H1 (cell line): ENCODE results near the gene PRKN. TPM values are rescaled to one million over a fixed set of nuclear protein-coding genes. Genes with fewer than 3 reads are reported as not detected.

Experiments used
- CTCF ChIA-PET: fragments of 300-600 bp; sonication (Branson Sonifier 250); formaldehyde crosslinking; loops from one replicate; lab custom pipeline; 2021; ENCODE audit not compliant: partially characterized antibody; lab: Charles Lee
- POLR2A ChIA-PET: fragments of 300-600 bp; sonication (Branson Sonifier 250); formaldehyde crosslinking; loops from one replicate; lab custom pipeline; 2021; ENCODE audit warnings: inconsistent platforms; ENCODE audit not compliant: partially characterized antibody; lab: Charles Lee
- DNase-seq, 2 experiments: peaks; one replicate each; pipeline versions ENCODE4 v3.0.0 to v3.0.0-alpha.2; 2010 to 2022; ENCODE audit warnings: low spot score in 2 of 2, low read depth in 1 of 2, mixed read lengths in 1 of 2
- FAIRE-seq: peaks from 2 replicates; lab custom pipeline; 2011; peaks lifted over from hg19 to GRCh38; lab: Jason Lieb, UNC
- H2AFZ ChIP-seq: 2 replicates; pipeline ENCODE4 v1.8.1; 2012; ENCODE audit warnings: low read length, inconsistent platforms
- H2AK5ac ChIP-seq: 2 replicates; pipeline ENCODE4 v1.6.1; 2013; ENCODE audit warnings: low read depth, low read length
- H2BK120ac ChIP-seq: replicated peaks from 2 replicates; pipeline ENCODE3; 2013; ENCODE audit warnings: low read depth, low read length, inconsistent platforms
- H2BK12ac ChIP-seq: 2 replicates; pipeline ENCODE4 v1.6.1; 2013; ENCODE audit warnings: low read depth, low read length
- H2BK15ac ChIP-seq: 2 replicates; pipeline ENCODE4 v1.6.1; 2013; ENCODE audit warnings: low read length
- H2BK20ac ChIP-seq: 2 replicates; pipeline ENCODE4 v1.6.1; 2013; ENCODE audit warnings: low read length
- H2BK5ac ChIP-seq: 2 replicates; pipeline ENCODE4 v1.6.1; 2013; ENCODE audit warnings: low read depth, low read length
- H3K14ac ChIP-seq: 2 replicates; pipeline ENCODE4 v1.6.1; 2013; ENCODE audit warnings: inconsistent platforms; ENCODE audit not compliant: insufficient read length
- H3K18ac ChIP-seq: 2 replicates; pipeline ENCODE4 v1.6.1; 2013; ENCODE audit warnings: low read length; ENCODE audit errors: extremely low read depth
- H3K23ac ChIP-seq: 2 replicates; pipeline ENCODE4 v1.6.1; 2013; ENCODE audit warnings: inconsistent platforms; ENCODE audit not compliant: insufficient read length
- H3K23me2 ChIP-seq: 2 replicates; pipeline ENCODE4 v1.6.1; 2013; ENCODE audit warnings: low read depth, low read length
- H3K27ac ChIP-seq: 2 replicates; pipeline ENCODE4 v1.6.1; 2011; ENCODE audit warnings: low read depth, low read length, inconsistent platforms
- H3K27me3 ChIP-seq, 4 experiments: replicated peaks in 1 of 4; 1 replicate in 1 of 4; 2 replicates in 3 of 4; pipeline versions ENCODE4 v1.6.1 to v1.8.1; 2011 to 2013; ENCODE audit warnings: low read length in 3 of 4, mild to moderate bottlenecking in 3 of 4, inconsistent platforms in 2 of 4, mixed read lengths in 2 of 4, moderate library complexity in 1 of 4; ENCODE audit not compliant: control insufficient read depth in 3 of 4, insufficient read depth in 3 of 4; ENCODE audit errors: extremely low read depth in 1 of 4
- H3K36me3 ChIP-seq, 4 experiments: 2 replicates each; pipeline versions ENCODE4 v1.6.1 to v1.8.1; 2011 to 2013; ENCODE audit warnings: mild to moderate bottlenecking in 4 of 4, low read length in 3 of 4, moderate library complexity in 2 of 4, control low read depth in 1 of 4, inconsistent platforms in 1 of 4; ENCODE audit not compliant: insufficient read depth in 4 of 4, control insufficient read depth in 2 of 4
- H3K4ac ChIP-seq: replicated peaks from 2 replicates; pipeline ENCODE3; 2013; ENCODE audit warnings: low read length, low read depth, mixed read lengths, inconsistent platforms; ENCODE audit not compliant: insufficient read length
- H3K4me1 ChIP-seq, 4 experiments: replicated peaks in 1 of 4; 1 replicate in 1 of 4; 2 replicates in 3 of 4; pipeline versions ENCODE4 v1.6.1 to v1.8.1; 2011 to 2013; ENCODE audit warnings: low read length in 3 of 4, inconsistent platforms in 2 of 4, mixed read lengths in 1 of 4; ENCODE audit not compliant: insufficient read depth in 4 of 4, control insufficient read depth in 3 of 4
- H3K4me2 ChIP-seq, 2 experiments: 2 replicates each; pipeline versions ENCODE4 v1.6.1 to v1.8.1; 2011 to 2013; ENCODE audit warnings: low read depth in 2 of 2, low read length in 2 of 2, control low read depth in 1 of 2, inconsistent platforms in 1 of 2, mild to moderate bottlenecking in 1 of 2; ENCODE audit not compliant: insufficient read depth in 1 of 2
- H3K4me3 ChIP-seq, 4 experiments: fragments of 200-600, 300-600 bp in 1 of 4; sonication (generic), shearing (Covaris generic), sonication (Bioruptor Twin) in 1 of 4; 2 replicates each; pipeline versions ENCODE4 v1.5.1 to v1.8.1; 2011 to 2016; ENCODE audit warnings: low read length in 4 of 4, low read depth in 3 of 4, control low read depth in 2 of 4, inconsistent platforms in 2 of 4, mild to moderate bottlenecking in 2 of 4, mixed read lengths in 1 of 4, moderate library complexity in 1 of 4; ENCODE audit not compliant: insufficient read depth in 2 of 4; ENCODE audit errors: extremely low read depth in 1 of 4
- H3K56ac ChIP-seq: replicated peaks from 2 replicates; pipeline ENCODE3; 2013; ENCODE audit warnings: low read depth, mild to moderate bottlenecking, mixed read lengths, low read length, inconsistent platforms; ENCODE audit not compliant: insufficient read length
- H3K79me1 ChIP-seq: 2 replicates; pipeline ENCODE4 v1.6.1; 2013; ENCODE audit warnings: low read depth, low read length, control low read depth
- H3K79me2 ChIP-seq, 2 experiments: 2 replicates each; pipeline versions ENCODE4 v1.6.1 to v1.8.1; 2012 to 2013; ENCODE audit warnings: low read length in 2 of 2, mild to moderate bottlenecking in 2 of 2, inconsistent platforms in 1 of 2; ENCODE audit not compliant: insufficient read depth in 2 of 2, control insufficient read depth in 1 of 2
- H3K9ac ChIP-seq, 4 experiments: replicated peaks in 1 of 4; 1 replicate in 1 of 4; 2 replicates in 3 of 4; pipeline versions ENCODE4 v1.6.1 to v1.8.1; 2011 to 2013; ENCODE audit warnings: low read depth in 3 of 4, low read length in 3 of 4, control low read depth in 2 of 4, mild to moderate bottlenecking in 2 of 4, moderate library complexity in 2 of 4, inconsistent platforms in 1 of 4; ENCODE audit errors: extremely low read depth in 1 of 4
- H3K9me3 ChIP-seq, 2 experiments: 2 replicates each; pipeline versions ENCODE4 v1.6.1 to v1.8.1; 2012 to 2013; ENCODE audit warnings: mild to moderate bottlenecking in 2 of 2, moderate library complexity in 2 of 2, control low read depth in 1 of 2, inconsistent platforms in 1 of 2, low read depth in 1 of 2, low read length in 1 of 2, mixed read lengths in 1 of 2; ENCODE audit not compliant: insufficient read depth in 2 of 2
- H4K20me1 ChIP-seq, 2 experiments: replicated peaks in 1 of 2; 2 replicates each; pipeline versions ENCODE3 to v1.8.1; 2011 to 2013; ENCODE audit warnings: inconsistent platforms in 2 of 2, low read length in 2 of 2, mild to moderate bottlenecking in 1 of 2; ENCODE audit not compliant: insufficient read depth in 2 of 2, control insufficient read depth in 1 of 2
- H4K5ac ChIP-seq: 2 replicates; pipeline ENCODE4 v1.6.1; 2013; ENCODE audit warnings: low read length, low read depth, mixed read lengths, inconsistent platforms; ENCODE audit not compliant: insufficient read length
- H4K8ac ChIP-seq: 2 replicates; pipeline ENCODE4 v1.8.0; 2013; ENCODE audit warnings: mild to moderate bottlenecking, moderate library complexity, low read length, inconsistent platforms; ENCODE audit not compliant: insufficient read depth; ENCODE audit errors: extremely low read depth
- H4K91ac ChIP-seq: replicated peaks from 2 replicates; pipeline ENCODE3; 2013; ENCODE audit warnings: low read length, mixed read lengths, inconsistent platforms; ENCODE audit not compliant: insufficient read length
- ATF3 ChIP-seq: IDR thresholded peaks from 2 replicates; pipeline ENCODE4 v1.6.1; 2011; ENCODE audit warnings: low read depth, mild to moderate bottlenecking, low read length; ENCODE audit not compliant: insufficient read depth
- EP300 ChIP-seq, 2 experiments: IDR thresholded peaks; 1 replicate in 1 of 2; 2 replicates in 1 of 2; pipeline ENCODE4 v1.6.1; 2011 to 2012; ENCODE audit warnings: low read depth in 2 of 2, low read length in 2 of 2, mild to moderate bottlenecking in 2 of 2, borderline replicate concordance in 1 of 2, inconsistent platforms in 1 of 2, moderate library complexity in 1 of 2
- EZH2 ChIP-seq: fragments of 200-600 bp; sonication (generic); IDR thresholded peaks from 2 replicates; pipeline ENCODE4 v1.7.1; 2012; ENCODE audit warnings: low read depth, mild to moderate bottlenecking, moderate library complexity, low read length, inconsistent platforms; ENCODE audit not compliant: severe bottlenecking
- GTF2F1 ChIP-seq: IDR thresholded peaks from 2 replicates; pipeline ENCODE4 v1.6.1; 2012; ENCODE audit warnings: low read depth, low read length, improper control_type of control experiment, borderline replicate concordance
- RAD21 ChIP-seq, 2 experiments: IDR thresholded peaks in 1 of 2; conservative IDR thresholded peaks in 1 of 2; 2 replicates each; pipeline ENCODE4 v1.6.1; 2011; ENCODE audit warnings: low read depth in 2 of 2, low read length in 2 of 2, improper control_type of control experiment in 1 of 2, inconsistent platforms in 1 of 2, mild to moderate bottlenecking in 1 of 2, moderate library complexity in 1 of 2
- RNF2 ChIP-seq: fragments of 200-900, 300-1000 bp; sonication (generic); IDR thresholded peaks from 2 replicates; pipeline ENCODE4 v1.7.1; 2016; ENCODE audit warnings: borderline replicate concordance, low read depth, mild to moderate bottlenecking, antibody characterized with exemption, low read length; ENCODE audit not compliant: poor library complexity, severe bottlenecking; ENCODE audit errors: missing control alignments
- SIN3A ChIP-seq, 2 experiments: IDR thresholded peaks in 1 of 2; conservative IDR thresholded peaks in 1 of 2; 2 replicates each; pipeline ENCODE4 v1.6.1; 2011 to 2012; ENCODE audit warnings: low read length in 2 of 2, improper control_type of control experiment in 1 of 2, low read depth in 1 of 2, mild to moderate bottlenecking in 1 of 2
- ZNF274 ChIP-seq: IDR thresholded peaks from 2 replicates; pipeline ENCODE4 v1.7.0; 2012; ENCODE audit warnings: low read length, borderline replicate concordance; ENCODE audit errors: extremely low read depth
- WGBS, 2 experiments: shearing (Covaris generic) in 1 of 2; methylation state at CpG; one replicate each; pipeline versions ENCODE4 v1.1.6 to v1.1.7; 2013 to 2015; ENCODE audit warnings: low lambda C conversion rate in 2 of 2, mixed read lengths in 2 of 2, inconsistent platforms in 1 of 2, low coverage in 1 of 2, missing lambda C conversion rate in 1 of 2; ENCODE audit not compliant: insufficient replicate concordance in 2 of 2, insufficient coverage in 1 of 2, insufficient read length in 1 of 2; ENCODE audit errors: extremely low coverage in 1 of 2, missing lambda C conversion rate in 1 of 2; 5-methylcytosine and 5-hydroxymethylcytosine counted together
- polyA plus RNA-seq, 7 experiments: library from polyadenylated mRNA; depleted of rRNA in 3 of 7; stranded (reverse) in 5 of 7; unstranded in 2 of 7; fragments of >200 nt in 5 of 7; fragments of 200-250 nt in 2 of 7; gene quantifications; 1 replicate in 5 of 7; 2 replicates in 1 of 7; 4 replicates in 1 of 7; pipeline versions ENCODE4 v1.2.1 to v1.2.3, GENCODE V29; 2011 to 2013; ENCODE audit warnings: missing spikeins in 2 of 7, mixed read lengths in 2 of 7
- total RNA-seq: library from RNA; stranded (reverse); fragmentation: NEBNext Ultra II Directional; extraction: Animal tissue kit (Norgen Biotek cat#: 25700); gene quantifications from 2 replicates; pipeline ENCODE4 v1.2.1, GENCODE V29; 2021

Gene PRKN
- total and polyA plus RNA-seq, 2 of the 8 experiments (the other 6 are each of a cell fraction or from before 2014, with no cell fraction given), result 0.13 to 0.29 TPM

- Histone ChIP-seq H3K23ac (no peak overlapping the region), H2AFZ (no peak overlapping the region), H3K4me3 (no peak overlapping the region), H3K14ac (no peak overlapping the region), H3K4me2 (no peak overlapping the region), H2BK12ac (no peak overlapping the region), H3K36me3 (no peaks in the 10 kb centered on the region), H3K18ac (no peak overlapping the region), H4K5ac (no peak overlapping the region), H3K9me3 (no peaks in the 10 kb centered on the region), H2BK20ac (no peak overlapping the region), H3K9ac (no peak overlapping the region), H2AK5ac (no peak overlapping the region), H3K27me3 (no peaks in the 10 kb centered on the region), H3K23me2 (no peaks in the 10 kb centered on the region), H2BK120ac (no peak overlapping the region), H3K27ac (no peak overlapping the region), H2BK5ac (no peak overlapping the region), H2BK15ac (no peak overlapping the region), H3K56ac (no peak overlapping the region), H3K4me1 (no peaks in the 10 kb centered on the region), H3K79me2 (no peaks in the 10 kb centered on the region), H4K91ac (no peak overlapping the region), H3K79me1 (no peaks in the 10 kb centered on the region), H3K4ac (no peak overlapping the region), H4K20me1 (no peaks in the 10 kb centered on the region), H4K8ac (no peak overlapping the region)
- no peak for DNase-seq
- ChIA-PET CTCF (interaction anchor here (0.6 to 0.8 kb wide), 2 partner anchors 71 to 756 kb away, joined by 3 to 5 read pairs; no protein-coding TSS in a partner anchor), POLR2A (no interaction called here)
- no peak for FAIRE-seq
- WGBS, 2 experiments, result 97% methylated on average over 5 of the region's 5 CpGs; no CpG with 5 or more reads in 1 of the 2 experiments
- TF ChIP-seq EZH2 (no peak), GTF2F1 (no peak), SIN3A (conservative IDR thresholded peaks at IDR 0.05 in 1 of 2, IDR thresholded peaks at IDR 0.05 in 1 of 2; ENCODE audit: low read depth in 1 of 2, low read length in 2 of 2) (no peak), EP300 (IDR thresholded peaks at IDR 0.05; ENCODE audit: borderline replicate concordance in 1 of 2, low read depth in 2 of 2, low read length in 2 of 2) (no peak), ATF3 (no peak), ZNF274 (no peak), RAD21 (IDR thresholded peaks at IDR 0.05 in 1 of 2, conservative IDR thresholded peaks at IDR 0.05 in 1 of 2; ENCODE audit: low read depth in 2 of 2, low read length in 2 of 2) (no peak), RNF2 (no peak)
These were observed 1237.8 kb downstream of the PRKN start for GRCh38 chr6:161489626-161490306.
